ENCODE measurements around the gene SCP2.
"Not testable (repeated sequence)": the region's sequence is repeated elsewhere in the genome, so short reads cannot be mapped to it uniquely, and the experiment has no call there.

The SCP2 gene

DNA sequence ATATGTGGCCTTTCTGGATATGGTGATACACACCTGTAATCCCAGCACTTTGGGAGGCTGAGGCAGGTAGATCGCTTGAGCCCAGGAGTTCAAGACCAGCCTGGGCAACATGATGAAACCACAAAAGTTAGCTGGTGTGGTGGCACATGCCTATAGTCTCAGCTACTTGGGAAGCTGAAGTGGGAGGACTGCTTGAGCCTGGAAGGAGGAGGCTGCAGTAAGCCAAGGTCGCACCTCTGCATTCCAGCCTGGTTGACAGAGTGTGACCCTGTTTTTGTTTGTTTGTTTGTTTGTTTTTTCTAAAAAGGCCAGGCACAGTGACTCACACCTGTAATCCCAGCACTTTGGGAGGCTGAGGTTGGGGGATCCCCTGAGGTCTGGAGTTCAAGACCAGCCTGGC lies 42.2 kb downstream of the SCP2 start:
- not testable (repeated sequence) for DNase-seq (ENCODE audit: low read depth, low spot score)

DNA sequence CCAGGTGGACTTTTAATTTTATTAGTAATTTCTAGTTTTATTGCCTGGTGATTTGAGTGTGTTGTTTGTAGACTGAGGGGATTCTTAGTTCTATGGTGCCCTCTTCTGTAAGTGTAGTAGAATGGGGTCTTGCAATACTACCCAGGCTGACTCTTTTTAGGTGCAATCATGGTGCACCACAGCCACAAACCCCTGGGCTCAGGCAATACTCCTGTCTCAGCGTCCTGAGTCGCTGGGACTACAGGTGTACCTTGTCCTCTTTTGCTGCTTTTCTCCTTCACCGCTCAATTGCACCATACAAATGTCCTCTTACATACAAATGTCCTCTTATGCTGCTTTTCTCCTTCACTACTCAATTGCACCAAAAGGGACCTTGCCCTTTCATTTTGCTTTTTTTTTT lies 43.1 kb downstream of the SCP2 start:
- peak; percentile 25 for DNase-seq (ENCODE audit: low read depth, low spot score)

- DNase-seq (ENCODE audit: low read depth, low spot score) = no peak
These were observed 46.8 kb downstream of the SCP2 start for GRCh38 chr1:52973841-52974240.

GRCh38 chr1:52976183-52977035 lies 49.3 kb downstream of the SCP2 start:
- DNase-seq (ENCODE audit: low read depth, low spot score) = peak; percentile 71

DNA sequence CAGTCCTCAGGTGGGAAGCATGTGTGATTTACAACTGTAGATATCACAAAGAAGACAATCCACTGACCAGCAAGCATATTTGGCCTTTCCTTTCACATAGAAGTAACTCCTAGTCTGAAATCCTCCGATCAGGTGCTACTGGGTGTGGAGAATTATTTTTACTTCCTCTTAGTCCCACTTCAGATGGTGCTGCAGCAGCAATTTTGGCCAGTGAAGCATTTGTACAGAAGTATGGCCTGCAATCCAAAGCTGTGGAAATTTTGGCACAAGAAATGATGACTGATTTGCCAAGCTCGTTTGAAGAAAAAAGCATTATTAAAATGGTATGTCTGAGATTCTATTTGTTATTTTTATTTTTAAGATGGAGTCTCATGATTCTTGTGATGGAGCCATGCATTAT lies 51.0 kb downstream of the SCP2 start:
- no peak for DNase-seq (ENCODE audit: low read depth, low spot score)

GRCh38 chr1:52992733-52993132 lies 65.7 kb downstream of the SCP2 start:
- DNase-seq (ENCODE audit: low read depth, low spot score) = not testable (repeated sequence)

- no peak for DNase-seq (ENCODE audit: low read depth, low spot score)
These were observed 67.6 kb downstream of the SCP2 start for GRCh38 chr1:52994656-52995055.

DNA sequence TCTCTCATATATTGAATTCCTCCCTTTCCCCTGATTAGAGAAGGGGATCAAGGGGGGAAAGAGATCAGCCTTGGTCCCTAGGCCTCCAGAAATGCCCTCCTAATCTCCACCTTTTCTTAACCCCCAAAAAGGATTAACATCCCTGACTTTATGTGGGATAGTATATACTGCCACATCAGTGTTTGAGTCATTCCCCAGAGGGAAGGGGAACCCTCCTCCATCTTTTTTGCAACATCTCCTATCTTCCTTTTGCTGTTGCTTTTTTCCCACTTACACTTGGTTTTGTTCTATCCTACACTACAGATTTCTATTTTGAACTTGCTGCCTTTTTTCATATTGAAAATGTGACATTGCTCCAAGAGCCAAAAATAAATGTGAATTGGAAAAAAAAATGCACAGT lies 69.6 kb downstream of the SCP2 start:
- DNase-seq (ENCODE audit: low read depth, low spot score) = no peak

DNA sequence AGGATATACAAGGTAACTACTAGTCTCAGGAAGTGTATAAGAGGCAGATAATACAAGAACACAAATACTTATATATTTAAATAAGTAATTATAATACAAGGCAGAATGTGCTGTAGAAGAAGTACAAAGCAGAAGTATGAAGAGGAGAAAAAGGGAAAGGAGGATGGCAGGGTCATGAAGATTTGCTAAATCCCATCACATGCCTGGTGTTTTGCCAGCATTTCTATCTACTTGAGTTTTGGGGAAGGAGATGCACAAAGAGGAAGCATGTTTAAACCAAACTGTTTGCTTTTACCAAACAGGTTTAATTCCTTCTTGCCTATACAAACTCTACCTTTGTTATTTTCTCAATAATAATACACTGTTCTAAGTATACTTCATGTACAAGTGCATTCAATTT lies 74.1 kb downstream of the SCP2 start:
- DNase-seq (ENCODE audit: low read depth, low spot score) = no peak

- DNase-seq (ENCODE audit: low read depth, low spot score) = not testable (repeated sequence)
These were observed 79.5 kb downstream of the SCP2 start for GRCh38 chr1:53006612-53007011.

GRCh38 chr1:53010247-53010646 lies 83.2 kb downstream of the SCP2 start:
- not testable (repeated sequence) for DNase-seq (ENCODE audit: low read depth, low spot score)

DNA sequence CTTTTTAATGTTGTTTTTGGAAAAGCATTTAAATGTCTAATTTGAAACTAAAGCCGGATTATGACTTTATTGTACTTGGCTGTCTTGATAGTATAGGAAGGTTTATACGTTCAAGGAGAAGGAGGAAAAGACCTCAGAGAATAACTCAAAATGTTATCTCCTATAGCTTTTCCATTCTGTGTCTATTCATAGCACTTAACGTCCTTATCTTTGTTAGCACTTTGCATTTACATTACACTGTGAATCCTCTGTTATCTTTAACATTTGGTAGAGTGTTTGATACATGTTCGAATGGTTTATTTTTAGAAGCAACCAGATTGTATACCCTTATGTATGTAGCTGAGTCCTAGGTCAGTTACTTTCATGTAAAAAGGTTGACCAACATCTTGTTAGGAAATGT lies 84.1 kb downstream of the SCP2 start:
- DNase-seq (ENCODE audit: low read depth, low spot score) = no peak

DNA sequence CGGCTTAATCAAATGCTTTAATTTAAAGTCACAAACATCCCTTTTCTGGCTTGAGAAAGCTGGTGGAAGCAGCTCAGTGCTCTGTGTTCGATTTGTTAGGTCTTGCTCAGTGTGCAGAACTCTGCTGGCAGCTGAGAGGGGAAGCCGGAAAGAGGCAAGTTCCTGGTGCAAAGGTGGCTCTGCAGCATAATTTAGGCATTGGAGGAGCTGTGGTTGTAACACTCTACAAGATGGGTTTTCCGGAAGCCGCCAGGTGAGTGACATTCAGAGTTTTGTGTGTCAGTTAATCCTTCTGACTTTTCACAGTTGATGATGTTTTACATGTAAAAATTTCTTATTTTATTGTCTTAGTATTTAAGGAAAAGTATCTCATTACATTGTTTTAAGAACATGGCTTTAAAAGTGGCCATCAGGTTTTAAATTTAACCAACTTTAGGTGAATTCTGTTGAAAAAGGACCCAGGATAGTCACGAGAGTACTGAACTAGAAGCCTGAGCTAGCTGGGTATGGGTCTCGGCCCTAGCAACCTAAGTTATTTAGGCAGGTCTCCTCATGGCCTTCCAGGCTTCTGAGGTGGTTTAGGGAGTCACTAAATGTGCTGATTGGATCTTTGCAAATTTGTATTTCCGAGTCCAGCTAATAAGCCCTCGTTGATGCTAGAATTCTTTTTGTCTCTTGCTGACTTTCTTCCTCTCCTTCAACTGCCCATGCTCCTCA lies 87.9 kb downstream of the SCP2 start:
- peak; percentile 87 for DNase-seq (ENCODE audit: low read depth, low spot score)

GRCh38 chr1:53015508-53015860 lies 88.4 kb downstream of the SCP2 start:
- no peak for DNase-seq (ENCODE audit: low read depth, low spot score)

GRCh38 chr1:53016705-53017104 lies 89.6 kb downstream of the SCP2 start:
- no peak for DNase-seq (ENCODE audit: low read depth, low spot score)

- no peak for DNase-seq (ENCODE audit: low read depth, low spot score)
These were observed 93.5 kb downstream of the SCP2 start for GRCh38 chr1:53020588-53020987.

- DNase-seq (ENCODE audit: low read depth, low spot score) = no peak
These were observed 95.1 kb downstream of the SCP2 start for GRCh38 chr1:53022179-53022578.

DNA sequence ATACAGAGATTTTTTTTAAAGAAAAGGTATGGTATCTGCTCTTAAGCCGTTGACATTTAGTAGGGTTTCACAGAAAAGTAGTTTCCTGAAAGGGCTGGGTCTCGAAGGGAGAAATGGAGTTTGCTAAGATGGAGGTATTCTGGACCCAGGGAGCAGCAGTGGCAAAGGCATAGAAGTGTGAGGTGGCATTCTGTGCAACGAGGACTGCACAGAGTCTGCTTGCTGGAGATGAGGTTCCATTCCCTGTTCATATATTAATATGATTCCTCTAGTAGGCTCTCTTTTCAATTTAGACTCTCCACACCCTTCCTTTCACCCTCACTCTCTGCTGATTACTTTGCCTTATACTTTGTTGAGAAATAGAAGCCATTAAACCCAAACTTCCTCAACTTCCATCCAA lies 96.5 kb downstream of the SCP2 start:
- no peak for DNase-seq (ENCODE audit: low read depth, low spot score)

DNA sequence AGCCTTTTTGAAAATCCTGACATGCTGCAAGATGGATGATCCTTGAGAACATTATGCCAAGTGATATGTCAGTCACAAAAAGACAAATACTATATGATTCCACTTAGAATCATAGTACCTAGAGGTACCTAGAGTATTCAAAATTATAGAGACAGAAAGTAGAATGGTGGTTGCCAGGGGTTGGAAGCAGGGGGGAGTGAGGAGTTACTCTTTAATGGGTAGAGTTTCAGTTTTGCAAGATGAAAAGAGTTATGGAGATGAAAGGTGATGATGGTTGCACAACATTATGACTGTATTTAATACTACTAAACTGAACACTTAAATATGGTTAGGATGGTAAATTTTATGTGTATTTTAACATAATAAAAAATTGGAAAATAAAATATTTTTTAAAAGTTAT lies 97.0 kb downstream of the SCP2 start:
- DNase-seq (ENCODE audit: low read depth, low spot score) = no peak

DNA sequence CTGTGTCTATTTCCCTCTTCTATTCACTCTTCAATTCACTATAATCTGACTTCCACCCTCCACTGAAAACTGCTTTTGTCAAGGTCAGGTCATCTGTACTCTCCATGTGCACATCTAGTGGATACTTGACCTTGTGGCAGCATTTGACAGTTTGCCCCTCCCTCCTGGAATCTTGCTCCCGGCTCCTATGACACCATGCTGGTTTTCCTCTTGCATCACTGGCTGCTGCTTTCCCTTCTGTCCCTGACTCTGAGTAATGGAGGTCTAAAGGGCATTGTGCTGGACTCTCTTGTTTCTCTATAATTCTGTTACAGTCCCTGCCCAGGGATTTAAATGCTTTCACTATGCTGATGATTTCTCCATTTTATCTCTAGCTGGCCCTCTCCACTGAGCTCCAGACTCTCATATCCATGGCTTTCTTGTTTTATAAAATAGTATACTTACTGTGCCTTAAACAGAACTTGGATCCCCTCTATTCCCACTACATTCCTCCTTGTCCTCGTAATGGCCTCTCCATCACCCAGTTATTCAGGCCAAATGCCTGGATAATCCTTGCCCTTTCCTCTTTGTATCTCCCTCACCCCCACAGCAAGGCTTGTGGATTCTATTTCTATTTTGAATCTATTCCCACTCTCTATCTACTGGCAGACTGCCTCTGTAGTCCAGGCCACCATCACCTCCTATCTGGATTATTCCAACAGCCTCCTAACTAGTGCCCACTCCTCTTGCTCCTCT lies 98.1 kb downstream of the SCP2 start:
- DNase-seq (ENCODE audit: low read depth, low spot score) = no peak

GRCh38 chr1:53025769-53026112 lies 98.7 kb downstream of the SCP2 start:
- no peak for DNase-seq (ENCODE audit: low read depth, low spot score)

DNA sequence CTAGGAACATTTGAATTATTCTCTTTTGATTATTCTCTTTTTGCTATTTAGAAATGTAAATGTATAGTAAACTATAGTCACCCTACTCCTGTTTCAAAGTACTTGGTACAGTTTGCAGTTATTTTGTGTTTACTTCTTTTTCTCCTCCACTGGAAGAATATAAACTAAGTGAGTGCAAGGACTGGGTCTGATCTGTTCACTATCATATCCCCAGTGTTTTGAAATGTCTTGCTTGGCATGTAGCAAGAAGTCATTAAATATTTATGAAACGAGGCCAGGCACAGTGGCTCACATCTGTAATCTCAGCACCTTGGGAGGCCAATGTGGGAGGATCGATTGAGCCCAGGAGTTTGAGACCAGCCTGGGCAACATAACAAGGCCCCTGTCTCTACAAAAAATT lies 99.2 kb downstream of the SCP2 start:
- DNase-seq (ENCODE audit: low read depth, low spot score) = no peak

GRCh38 chr1:53031732-53032131 lies 104.7 kb downstream of the SCP2 start:
- no peak for DNase-seq (ENCODE audit: low read depth, low spot score)

Data from iPS DF 19.7 (cell line).